DOHH2 (cell line): ENCODE measurements around the gene CYP2E1.
"Not testable (repeated sequence)": the region's sequence is repeated elsewhere in the genome, so short reads cannot be mapped to it uniquely, and the experiment has no call there.

ENCODE experiments used
- H3F3A ChIP-seq: fragments of 200-600 bp; sonication (generic), shearing (Covaris generic); 2 replicates; pipeline ENCODE4 v1.6.0; 2016; ENCODE audit warnings: antibody characterized with exemption, mild to moderate bottlenecking; ENCODE audit not compliant: control insufficient read depth, insufficient read depth
- H3K27ac ChIP-seq: fragments of 200-600 bp; sonication (generic); 2 replicates; pipeline ENCODE4 v1.5.1; 2014; ENCODE audit warnings: low read depth, mild to moderate bottlenecking, low read length, moderate library complexity
- H3K27me3 ChIP-seq: fragments of 200-600 bp; sonication (generic); 2 replicates; pipeline ENCODE4 v1.6.1; 2014; ENCODE audit warnings: mild to moderate bottlenecking, low read length, mixed read lengths; ENCODE audit not compliant: control insufficient read depth
- H3K36me3 ChIP-seq: fragments of 200-600 bp; sonication (generic); 2 replicates; pipeline ENCODE4 v1.6.1; 2014; ENCODE audit warnings: mild to moderate bottlenecking, low read length, moderate library complexity, mixed read lengths; ENCODE audit not compliant: control insufficient read depth
- H3K4me1 ChIP-seq: fragments of 200-600 bp; sonication (generic); 2 replicates; pipeline ENCODE4 v1.6.1; 2014; ENCODE audit warnings: mild to moderate bottlenecking, low read length, mixed read lengths; ENCODE audit not compliant: control insufficient read depth
- H3K4me2 ChIP-seq: fragments of 200-600 bp; sonication (generic); 2 replicates; pipeline ENCODE4 v1.6.0; 2014; ENCODE audit warnings: mild to moderate bottlenecking, low read length, moderate library complexity
- H3K4me3 ChIP-seq: fragments of 200-600 bp; sonication (generic); 2 replicates; pipeline ENCODE4 v1.5.1; 2014; ENCODE audit warnings: mild to moderate bottlenecking, low read length, mixed read lengths
- H3K79me2 ChIP-seq: fragments of 200-600 bp; sonication (generic); 2 replicates; pipeline ENCODE4 v1.6.1; 2014; ENCODE audit warnings: mild to moderate bottlenecking, low read length, mixed read lengths; ENCODE audit not compliant: control insufficient read depth
- H3K9me2 ChIP-seq: fragments of 200-600 bp; sonication (generic); replicated peaks from 2 replicates; pipeline ENCODE4 v1.6.1; 2014; ENCODE audit warnings: mild to moderate bottlenecking, low read length, mixed read lengths; ENCODE audit not compliant: control insufficient read depth
- H3K9me3 ChIP-seq: fragments of 200-600 bp; sonication (generic); 2 replicates; pipeline ENCODE4 v1.6.1; 2014; ENCODE audit warnings: antibody characterized with exemption, low read length, mixed read lengths; ENCODE audit not compliant: control insufficient read depth, insufficient read depth
- H4K20me1 ChIP-seq: fragments of 200-600 bp; sonication (generic); 2 replicates; pipeline ENCODE4 v1.6.0; 2014; ENCODE audit warnings: low read depth, mild to moderate bottlenecking, antibody characterized with exemption, low read length, moderate library complexity; ENCODE audit not compliant: control insufficient read depth, insufficient read depth
- CTCF ChIP-seq: fragments of 200-600 bp; sonication (generic); IDR thresholded peaks from one replicate; pipeline ENCODE4 v1.5.1; 2014; ENCODE audit warnings: antibody characterized with exemption, mild to moderate bottlenecking, low read depth, low read length; ENCODE audit not compliant: poor library complexity, severe bottlenecking
- EZH2phosphoT487 ChIP-seq: fragments of 200-600 bp; sonication (generic); IDR thresholded peaks from 2 replicates; pipeline ENCODE4 v1.6.1; 2017; ENCODE audit warnings: borderline replicate concordance, mild to moderate bottlenecking, antibody characterized with exemption, low read length, moderate library complexity, mixed read lengths

The CYP2E1 gene

GRCh38 chr10:133567609-133568286, 40.6 kb downstream of the CYP2E1 start:
- no peak overlapping the region for H3K27ac ChIP-seq
- no peaks in the 10 kb centered on the region for H3K27me3 ChIP-seq
- H3K4me2 ChIP-seq: no peak overlapping the region
- no peaks in the 10 kb centered on the region for H3K9me2 ChIP-seq
- H3F3A ChIP-seq: no peaks in the 10 kb centered on the region
- no peak for TF ChIP-seq CTCF
- no peak for TF ChIP-seq EZH2phosphoT487
- H3K9me3 ChIP-seq: peaks cover 16% of the 10 kb centered on the region; the same call in 1 of the 2 replicates
- H4K20me1 ChIP-seq: no peaks in the 10 kb centered on the region
- no peaks in the 10 kb centered on the region for H3K79me2 ChIP-seq
- no peak overlapping the region for H3K4me3 ChIP-seq
- H3K36me3 ChIP-seq: no peaks in the 10 kb centered on the region
- no peaks in the 10 kb centered on the region for H3K4me1 ChIP-seq

GRCh38 chr10:133568287-133568614, 41.1 kb downstream of the CYP2E1 start:
- Histone ChIP-seq H3K9me3 (peaks cover 19% of the 10 kb centered on the region), H3K4me3 (no peak overlapping the region), H3K27me3 (no peaks in the 10 kb centered on the region), H3K79me2 (no peaks in the 10 kb centered on the region), H4K20me1 (no peaks in the 10 kb centered on the region), H3K27ac (no peak overlapping the region), H3K9me2 (no peaks in the 10 kb centered on the region), H3K4me1 (no peaks in the 10 kb centered on the region), H3K4me2 (no peak overlapping the region), H3K36me3 (no peaks in the 10 kb centered on the region), H3F3A (no peaks in the 10 kb centered on the region)
- TF ChIP-seq CTCF (no peak), EZH2phosphoT487 (no peak)

GRCh38 chr10:133568831-133569527, 41.8 kb downstream of the CYP2E1 start:
- H3K27me3 ChIP-seq: not testable (repeated sequence)

GRCh38 chr10:133569801-133570200, 42.6 kb downstream of the CYP2E1 start:
- H3K4me2 ChIP-seq, H3K27me3 ChIP-seq, H3K4me3 ChIP-seq, H3K36me3 ChIP-seq, H3K4me1 ChIP-seq, H3F3A ChIP-seq, H3K79me2 ChIP-seq, H4K20me1 ChIP-seq, H3K9me2 ChIP-seq, H3K27ac ChIP-seq: not testable (repeated sequence)
- H3K9me3 ChIP-seq: peaks cover 19% of the 10 kb centered on the region

More at GRCh38 chr10:133568831-133569527, 41.8 kb downstream of the CYP2E1 start:
- not testable (repeated sequence) for H3K27ac ChIP-seq, H3K4me1 ChIP-seq, H3K79me2 ChIP-seq, H3F3A ChIP-seq, H3K4me3 ChIP-seq, H4K20me1 ChIP-seq, H3K36me3 ChIP-seq, H3K9me2 ChIP-seq, H3K4me2 ChIP-seq
- peaks cover 19% of the 10 kb centered on the region for H3K9me3 ChIP-seq

GRCh38 chr10:133572055-133572454, 44.9 kb downstream of the CYP2E1 start:
- H3K4me3 ChIP-seq, H3K27ac ChIP-seq, H3K4me1 ChIP-seq, H3K4me2 ChIP-seq, H3F3A ChIP-seq, H3K79me2 ChIP-seq, H3K27me3 ChIP-seq, H4K20me1 ChIP-seq, H3K9me2 ChIP-seq, H3K36me3 ChIP-seq: not testable (repeated sequence)
- H3K9me3 ChIP-seq: peaks cover 12% of the 10 kb centered on the region

GRCh38 chr10:133573460-133573859, 46.3 kb downstream of the CYP2E1 start:
- not testable (repeated sequence) for H3K79me2 ChIP-seq, H3K4me3 ChIP-seq, H3K27me3 ChIP-seq, H3K4me1 ChIP-seq, H3K9me3 ChIP-seq, H4K20me1 ChIP-seq, H3K9me2 ChIP-seq, H3K4me2 ChIP-seq, H3K36me3 ChIP-seq, H3F3A ChIP-seq, H3K27ac ChIP-seq
